IPS-NIHi7 (cell line): ENCODE results near the gene DNAJC25.

Experiments used
- DNase-seq: peaks from one replicate; pipeline ENCODE4 v3.0.0; 2012; ENCODE audit warnings: mixed read lengths; ENCODE audit errors: extremely low spot score

The DNAJC25 gene

DNA sequence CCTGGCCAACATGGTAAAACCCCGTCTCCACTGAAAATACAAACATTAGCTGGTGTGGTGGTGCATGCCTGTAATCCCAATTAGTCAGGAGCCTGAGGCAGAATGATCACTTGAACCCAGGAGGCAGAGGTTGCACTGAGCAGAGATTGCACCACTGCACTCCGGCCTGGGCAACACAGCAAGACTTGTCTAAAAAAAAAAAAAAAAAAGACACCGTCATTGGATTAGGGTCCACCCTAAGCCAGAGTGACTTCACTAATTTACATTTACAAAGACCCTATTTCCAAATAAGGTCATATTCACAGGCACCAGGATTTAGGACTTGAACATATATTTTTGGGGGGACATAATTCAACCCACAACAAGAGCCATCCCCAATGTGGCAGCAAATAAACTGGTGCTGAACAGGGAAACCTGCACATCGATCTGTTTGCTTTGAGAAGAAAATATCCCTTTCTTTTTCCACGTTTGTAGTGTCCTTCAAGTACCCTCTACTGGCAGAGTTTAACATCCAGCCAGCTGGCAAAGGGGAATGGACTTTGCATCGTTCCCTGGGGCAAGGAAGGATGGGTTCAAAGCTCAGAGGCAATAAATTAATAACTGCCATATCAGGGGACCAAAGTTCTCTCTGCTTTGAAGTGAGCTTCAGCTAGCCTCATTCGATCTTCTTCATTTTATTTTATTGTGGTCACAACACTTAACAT is 3.7 kb upstream of the DNAJC25 start:
- DNase-seq: no peak

DNA sequence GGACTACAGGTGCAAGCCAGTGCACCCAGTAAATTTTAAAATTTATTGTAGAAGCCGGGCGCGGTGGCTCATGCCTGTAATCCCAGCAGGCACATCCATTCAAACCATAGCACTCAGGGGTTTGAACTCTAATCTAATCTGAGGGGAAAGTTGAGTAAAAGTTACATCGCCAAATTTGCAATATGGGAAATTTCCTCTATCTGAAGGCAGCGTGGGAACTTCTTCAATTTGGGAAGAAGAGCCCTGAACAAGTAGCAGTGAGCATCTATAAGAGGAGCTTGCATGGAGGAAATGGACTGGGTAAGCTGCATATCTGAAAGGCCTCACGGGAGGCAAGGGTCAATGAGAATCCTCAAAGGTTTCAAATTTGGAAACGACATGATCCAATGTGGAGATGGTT is 2.7 kb upstream of the DNAJC25 start:
- no peak for DNase-seq

DNA sequence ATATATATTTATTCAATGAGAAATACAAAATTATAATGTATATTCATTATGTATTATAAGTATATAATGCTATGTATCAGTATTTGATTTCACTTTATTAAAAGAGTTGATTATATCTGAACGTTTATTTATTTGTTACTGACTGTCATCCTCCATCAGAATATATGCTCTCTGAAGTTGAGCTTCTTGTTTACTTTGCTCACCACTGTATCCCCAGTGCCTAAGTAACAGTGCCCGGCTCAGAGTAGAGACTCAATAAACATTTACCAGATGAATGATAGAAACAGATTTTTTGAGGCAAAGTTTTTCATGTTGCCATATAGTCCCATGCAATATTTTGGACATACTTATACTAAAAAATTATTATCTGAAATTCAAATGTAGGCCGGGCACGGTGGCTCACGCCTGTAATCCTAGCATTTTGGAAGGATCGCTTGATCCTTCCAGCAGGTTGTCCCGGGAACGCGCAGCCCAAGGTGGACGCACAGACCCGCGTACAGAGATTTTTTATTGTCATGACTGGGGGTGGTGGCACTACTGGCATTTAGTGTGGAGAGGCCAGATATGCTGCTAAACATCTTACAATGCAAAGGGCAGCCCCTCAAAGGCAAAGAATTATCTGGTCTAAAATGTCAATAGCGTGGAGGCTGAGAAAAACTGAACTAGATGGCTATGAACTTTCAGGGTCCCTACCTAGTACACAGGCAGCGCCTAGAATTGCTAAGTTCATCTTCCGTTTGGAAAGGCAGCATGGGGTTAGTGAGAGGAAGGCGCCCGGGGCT is 761 bp upstream of the DNAJC25 start:
- DNase-seq: no peak

DNA sequence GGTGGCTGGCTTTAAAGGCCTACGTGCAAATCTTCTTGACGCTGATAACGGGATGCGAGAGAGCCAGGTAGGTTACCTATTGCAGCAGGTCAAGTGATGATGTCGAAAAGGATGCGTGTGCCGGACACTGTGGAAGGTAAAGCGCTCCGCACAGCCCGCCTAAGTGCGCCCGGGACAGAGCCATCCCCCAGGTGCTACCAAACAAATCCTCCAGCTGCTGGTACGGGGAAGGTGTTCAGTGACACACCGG is 245 bp upstream of the DNAJC25 start:
- no peak for DNase-seq

DNA sequence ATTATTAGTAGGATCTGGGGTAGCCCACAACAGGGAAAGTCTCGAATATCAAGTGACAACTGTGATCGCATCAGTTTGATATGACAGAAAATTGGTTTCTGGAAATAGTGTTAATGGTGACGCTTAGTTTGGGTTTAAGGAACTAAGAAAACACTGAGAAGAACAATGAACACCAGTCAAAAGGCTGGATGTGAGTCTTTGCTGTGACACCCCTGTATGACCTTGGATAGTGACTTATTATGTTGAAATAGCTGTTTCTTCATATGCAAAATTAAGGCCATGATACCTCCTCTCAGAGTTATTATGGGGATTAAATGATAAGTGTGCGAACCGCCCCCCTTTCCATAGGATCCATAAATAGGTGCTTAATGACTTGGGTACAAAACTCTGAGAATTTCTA is 926 bp downstream of the DNAJC25 start:
- no peak for DNase-seq

DNA sequence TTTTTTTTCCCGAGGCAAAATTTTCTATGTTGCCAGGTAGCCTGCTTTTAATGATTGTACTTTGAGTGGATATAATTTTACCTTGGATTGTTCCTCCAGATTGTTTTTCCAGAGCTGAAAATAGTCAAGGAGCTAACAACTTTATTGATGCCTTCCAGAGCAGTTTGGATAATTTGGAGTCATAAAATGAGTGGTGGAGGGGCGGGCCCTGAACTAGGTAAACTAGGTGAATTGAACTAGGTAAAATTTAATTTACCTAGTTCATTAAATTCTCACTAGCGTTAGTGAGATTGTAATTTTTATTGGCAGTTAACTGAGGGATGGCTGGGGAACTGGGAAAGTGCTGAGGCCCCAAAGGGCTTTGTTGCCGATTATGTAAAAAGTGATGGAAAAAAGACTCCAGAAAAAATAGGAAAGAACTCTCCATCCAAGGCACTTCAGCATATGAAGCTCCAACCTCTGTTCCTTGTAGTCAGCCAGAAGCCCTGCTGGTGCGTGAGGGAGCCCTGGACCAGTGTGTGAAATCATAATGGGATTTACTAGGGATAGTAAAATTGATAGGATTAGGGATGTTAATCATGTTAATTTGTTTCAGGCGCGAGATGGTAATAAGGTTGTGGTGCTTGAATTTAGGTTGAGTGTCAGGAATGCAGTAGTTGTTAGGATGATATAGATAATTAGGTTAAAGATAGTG is 1.7 kb downstream of the DNAJC25 start:
- DNase-seq: no peak

DNA sequence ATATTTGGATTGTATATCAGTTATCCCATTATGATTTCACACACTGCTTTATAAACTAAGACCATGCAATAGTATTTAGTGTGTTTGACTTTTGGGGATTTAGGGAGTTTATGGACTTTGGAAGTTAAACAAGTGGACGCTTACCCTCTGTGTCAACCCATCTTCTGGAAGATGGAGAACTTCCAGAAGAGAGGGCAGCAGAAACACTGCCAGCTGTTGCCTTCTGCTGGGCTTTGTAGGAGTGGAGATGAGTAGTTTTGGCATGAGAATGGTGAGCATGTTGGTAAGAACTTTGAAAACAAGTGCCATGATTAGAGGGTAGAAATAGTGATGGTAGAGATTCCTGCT is 2.2 kb downstream of the DNAJC25 start:
- DNase-seq: no peak

DNA sequence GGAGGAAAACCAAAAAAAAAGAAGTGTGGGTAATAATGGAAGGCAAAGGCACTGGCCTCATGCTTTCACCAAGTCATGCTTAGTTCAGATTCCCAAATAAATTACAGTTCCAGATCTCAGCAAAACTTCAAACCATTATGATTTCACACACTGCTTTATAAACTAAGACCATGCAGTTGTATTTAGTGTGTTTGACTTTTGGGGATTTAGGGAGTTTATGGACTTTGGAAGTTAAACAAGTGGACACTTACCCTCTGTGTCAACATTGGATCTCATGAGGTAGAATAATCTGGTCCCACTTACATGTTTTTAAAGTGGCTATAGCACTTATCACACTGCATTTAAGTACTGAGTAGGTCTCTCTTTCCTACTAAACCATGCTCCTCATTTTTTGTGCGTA is 3.7 kb downstream of the DNAJC25 start:
- DNase-seq: no peak

DNA sequence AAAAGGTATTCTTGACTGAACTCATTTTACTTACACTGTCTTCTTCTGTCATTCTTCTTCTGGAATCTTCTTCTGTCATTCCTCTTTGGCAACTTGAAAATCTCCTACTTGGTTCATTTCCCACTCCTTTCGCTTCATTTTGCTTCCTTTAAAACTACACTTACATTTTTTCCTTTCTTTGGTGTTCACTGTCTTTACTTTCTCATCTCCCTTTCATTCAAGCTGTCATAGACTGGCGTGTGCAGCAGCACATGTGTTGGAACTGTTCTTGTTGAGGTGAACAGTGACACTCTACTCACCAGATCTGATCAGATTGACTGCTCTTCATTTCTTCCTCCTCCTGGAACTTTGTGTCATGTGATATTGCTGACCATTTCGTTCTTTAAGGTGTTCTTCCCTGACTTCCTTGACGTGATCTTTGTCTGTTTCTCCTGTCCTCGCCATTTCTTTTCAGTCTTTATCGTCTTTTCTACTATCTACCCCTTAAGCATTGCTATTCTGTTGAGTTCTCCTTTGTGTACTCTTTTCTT is 6.4 kb downstream of the DNAJC25 start:
- no peak for DNase-seq

DNA sequence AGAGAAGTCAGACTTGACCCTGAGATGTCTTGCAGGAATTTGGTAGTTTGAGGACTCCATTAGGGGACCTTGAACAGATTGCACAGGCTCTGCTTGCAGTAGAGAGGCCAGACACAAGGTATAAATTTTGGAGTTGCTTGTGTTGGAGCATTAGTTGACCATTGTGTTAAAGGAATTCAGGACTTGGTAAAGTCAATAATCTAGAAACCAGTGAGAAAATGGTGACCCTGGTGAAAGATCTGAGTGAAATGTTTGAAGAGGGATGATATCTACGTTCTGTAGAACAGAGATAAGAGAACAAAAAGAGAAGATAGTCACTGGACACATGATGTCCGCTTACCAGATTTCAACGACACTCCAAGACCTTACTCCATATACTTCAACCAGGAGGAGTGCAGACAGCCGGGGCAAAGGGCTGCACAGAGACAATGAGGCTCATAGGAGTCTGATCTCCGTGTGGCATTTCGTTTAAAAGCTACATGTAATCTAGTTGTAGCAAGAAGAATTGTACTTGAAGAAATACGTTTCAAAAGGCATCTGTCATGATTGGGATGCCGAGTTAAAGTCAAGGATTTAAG is 13.2 kb downstream of the DNAJC25 start:
- DNase-seq: no peak

DNA sequence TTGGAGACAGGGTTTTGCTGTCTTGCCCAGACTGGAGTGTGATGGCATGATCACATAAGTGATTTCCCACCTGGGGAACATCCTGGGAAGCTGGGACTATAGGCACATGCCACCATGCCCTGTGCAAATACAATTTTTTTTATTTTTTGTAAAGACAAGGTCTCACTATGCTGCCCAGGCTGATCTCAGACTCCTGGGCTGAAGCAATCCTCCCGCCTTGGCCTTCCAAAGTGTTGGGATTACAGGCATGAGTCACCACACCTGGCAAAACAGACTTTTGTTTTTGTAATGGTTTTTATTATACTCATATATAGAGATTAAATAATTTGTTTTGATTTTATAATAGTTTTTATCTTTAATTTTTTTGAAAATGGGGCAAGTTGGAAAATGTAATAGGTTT is 14.7 kb downstream of the DNAJC25 start:
- no peak for DNase-seq

DNA sequence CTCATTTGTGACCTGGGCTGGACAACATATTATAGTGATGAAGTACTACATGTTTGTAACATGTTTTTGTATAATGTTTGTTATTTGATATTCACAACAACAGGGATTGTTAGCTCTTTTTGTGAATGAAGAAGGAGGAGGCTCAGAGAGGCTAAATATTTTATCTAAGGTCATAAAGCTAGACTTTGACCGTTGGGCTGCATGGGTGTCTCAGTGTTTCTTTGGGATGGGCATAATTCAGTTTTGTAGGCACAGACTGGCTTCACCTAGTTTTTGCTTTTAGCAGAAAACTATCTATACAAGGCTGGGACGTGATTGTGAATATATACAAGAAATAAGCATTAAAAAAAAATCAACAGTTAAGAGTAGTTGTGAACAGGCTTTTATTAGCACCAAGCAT is 15.3 kb downstream of the DNAJC25 start:
- no peak for DNase-seq

DNA sequence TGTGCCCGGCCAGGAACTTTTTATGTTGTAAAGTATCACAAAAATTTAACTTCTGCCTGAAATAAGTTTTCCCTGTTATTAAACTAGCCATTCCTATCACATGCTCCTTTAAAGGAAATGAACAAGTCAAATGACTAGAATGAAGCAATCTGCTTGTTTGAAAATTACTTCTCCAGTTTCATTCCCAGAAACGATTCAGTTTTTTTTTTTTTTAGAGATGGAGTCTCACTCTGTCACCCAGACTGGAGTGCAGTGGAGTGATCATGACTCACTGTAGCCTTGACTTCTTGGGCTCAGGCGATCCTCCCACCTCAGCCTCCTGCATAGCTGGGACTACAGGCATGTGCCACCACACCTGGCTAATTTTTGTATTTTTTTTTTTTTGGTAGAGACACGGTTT is 16.9 kb downstream of the DNAJC25 start:
- DNase-seq: no peak

DNA sequence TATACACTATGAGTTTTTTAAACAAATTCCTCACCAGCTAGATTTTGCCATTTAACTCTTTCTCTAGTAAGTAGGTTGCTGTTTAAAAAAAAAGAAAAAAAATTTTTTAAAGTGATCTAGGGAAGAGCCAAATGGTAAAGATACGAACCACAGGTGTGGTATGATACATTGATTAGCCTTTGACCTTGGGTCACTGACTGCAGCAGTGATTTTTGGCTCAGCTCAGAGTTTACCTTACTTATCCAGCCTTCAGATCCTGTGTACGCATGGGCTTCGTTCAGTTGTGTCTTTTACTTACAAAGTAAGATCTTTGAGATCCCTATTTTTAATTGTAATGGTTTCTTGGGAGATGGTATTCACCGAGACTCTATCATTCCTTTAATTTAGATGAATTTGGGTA is 17.9 kb downstream of the DNAJC25 start:
- DNase-seq: no peak

DNA sequence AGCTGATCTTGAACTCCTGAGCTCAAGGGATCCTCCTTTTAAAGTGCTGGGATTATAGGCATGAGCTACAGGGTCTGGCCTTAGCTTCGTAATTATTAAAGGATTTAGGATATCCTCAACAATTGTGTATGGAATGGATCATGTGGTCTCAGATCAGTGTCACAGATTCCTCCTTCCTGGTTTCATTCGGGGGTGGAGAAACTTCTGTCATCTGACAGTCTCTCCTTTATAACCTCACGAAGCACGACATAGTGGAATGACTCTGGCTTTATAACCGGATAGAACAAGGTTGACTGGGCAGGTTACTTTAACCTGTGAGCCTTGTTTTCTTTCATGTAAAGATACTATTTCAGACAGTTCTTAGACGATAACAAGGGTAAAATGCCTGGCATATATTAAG is 25.9 kb downstream of the DNAJC25 start:
- no peak for DNase-seq

DNA sequence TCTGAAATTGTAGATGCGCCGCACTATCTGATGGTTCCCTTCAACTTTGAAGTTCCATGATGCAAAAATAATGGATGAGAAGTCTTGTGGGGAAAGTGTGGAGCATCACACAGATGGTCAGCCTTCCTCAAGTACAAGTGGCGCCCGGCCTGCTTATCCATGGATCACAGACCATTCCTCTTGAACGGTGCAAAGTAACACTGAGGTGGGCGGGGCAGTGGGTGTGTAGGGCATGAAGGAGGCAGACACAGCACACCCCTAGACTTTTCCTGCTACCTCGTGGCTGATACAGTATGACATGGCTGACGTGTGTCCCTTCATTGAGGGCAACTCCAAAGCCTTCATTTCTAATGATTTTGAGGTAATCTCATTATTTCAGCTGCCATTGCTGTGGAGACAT is 27.8 kb downstream of the DNAJC25 start:
- DNase-seq: no peak

DNA sequence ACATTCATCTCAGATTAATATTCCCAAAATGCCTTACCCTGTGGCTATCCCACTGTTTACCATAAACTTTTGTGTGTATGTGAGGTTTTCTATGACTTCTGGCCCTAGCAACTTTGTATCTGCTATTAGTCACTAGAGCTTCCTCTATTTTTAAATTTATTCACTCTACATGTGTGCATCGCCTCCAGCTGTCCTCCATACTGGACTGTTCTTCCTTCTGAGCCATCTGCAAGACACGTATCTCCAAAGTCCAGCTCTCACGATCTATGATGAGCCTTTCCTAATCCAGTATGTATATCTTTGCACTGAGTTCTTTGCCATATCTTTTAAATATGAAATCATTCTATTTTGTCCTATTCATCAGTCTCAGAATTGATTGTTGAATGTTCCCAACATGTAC is 28.6 kb downstream of the DNAJC25 start:
- no peak for DNase-seq

DNA sequence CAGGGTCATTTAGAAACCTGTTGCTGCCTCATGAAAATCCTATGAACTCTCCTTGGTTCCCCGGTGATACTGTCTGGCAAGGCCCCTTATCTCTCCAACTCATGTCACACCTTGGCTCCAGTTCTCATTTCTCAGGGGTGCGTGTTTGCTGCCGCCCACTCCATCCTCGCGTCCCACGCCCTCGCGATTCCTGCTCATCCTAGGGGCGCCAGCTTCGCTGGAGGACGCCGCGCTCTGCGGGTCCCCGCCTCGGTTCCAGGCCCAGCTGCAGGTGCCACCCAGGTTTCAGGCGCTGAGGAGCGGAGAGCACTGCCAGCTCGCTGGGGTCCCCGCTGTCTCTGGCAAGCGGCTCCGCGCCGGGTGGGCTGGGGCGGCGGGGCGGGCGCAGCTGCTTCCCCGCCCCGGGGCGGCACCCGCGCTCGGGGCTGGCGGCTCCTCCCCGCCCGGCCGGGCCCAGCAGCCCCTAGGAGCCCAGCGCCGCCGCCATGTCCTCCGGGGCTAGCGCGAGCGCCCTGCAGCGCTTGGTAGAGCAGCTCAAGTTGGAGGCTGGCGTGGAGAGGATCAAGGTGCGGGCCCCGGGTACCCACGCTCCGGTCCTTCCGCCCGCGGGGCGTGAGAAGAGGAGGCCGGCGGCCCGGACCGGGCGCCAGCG is 30.1 kb downstream of the DNAJC25 start, which contains the start of gene GNG10:
GNG10 (plus strand) TSS at position 456 of the 652 bp plus-strand sequence; CDS start at position 486, 30 bp downstream.
- peak; percentile 88 for DNase-seq

DNA sequence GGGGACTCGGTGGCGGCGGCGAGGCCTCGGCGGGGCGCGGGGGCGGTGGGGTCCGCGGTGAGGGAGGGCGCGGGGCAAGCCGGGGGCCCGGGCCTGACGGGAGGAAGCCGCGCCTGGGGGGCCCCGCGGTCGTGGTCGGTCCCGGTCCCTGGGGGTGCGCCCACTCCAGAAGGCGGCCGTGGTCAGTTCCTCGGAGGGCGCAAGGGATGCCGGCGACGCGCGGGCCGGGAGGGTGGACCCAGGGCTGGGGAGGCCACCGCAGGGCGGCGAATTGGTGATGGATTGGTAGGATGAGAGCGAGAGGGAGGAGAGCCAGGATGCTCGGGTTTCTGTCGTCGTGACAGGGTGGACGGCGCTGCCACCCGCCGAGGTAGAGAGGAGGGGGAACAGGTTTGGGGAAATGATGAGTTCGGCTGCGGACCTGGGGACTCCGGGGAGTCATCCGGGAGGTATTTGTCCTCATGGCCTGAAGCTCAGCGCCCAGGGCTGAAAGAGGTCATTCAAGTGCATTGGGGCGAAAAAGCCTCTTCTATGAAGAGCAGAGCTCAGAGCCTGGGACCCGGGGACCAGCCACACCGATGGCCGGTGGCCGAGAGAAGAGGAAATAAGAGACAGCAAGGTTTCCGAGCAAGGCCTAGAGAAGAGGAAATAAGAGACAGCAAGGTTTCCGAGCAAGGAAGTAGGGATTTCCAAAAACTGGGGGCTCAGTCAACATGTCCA is 30.8 kb downstream of the DNAJC25 start:
- peak; percentile 60 for DNase-seq

DNA sequence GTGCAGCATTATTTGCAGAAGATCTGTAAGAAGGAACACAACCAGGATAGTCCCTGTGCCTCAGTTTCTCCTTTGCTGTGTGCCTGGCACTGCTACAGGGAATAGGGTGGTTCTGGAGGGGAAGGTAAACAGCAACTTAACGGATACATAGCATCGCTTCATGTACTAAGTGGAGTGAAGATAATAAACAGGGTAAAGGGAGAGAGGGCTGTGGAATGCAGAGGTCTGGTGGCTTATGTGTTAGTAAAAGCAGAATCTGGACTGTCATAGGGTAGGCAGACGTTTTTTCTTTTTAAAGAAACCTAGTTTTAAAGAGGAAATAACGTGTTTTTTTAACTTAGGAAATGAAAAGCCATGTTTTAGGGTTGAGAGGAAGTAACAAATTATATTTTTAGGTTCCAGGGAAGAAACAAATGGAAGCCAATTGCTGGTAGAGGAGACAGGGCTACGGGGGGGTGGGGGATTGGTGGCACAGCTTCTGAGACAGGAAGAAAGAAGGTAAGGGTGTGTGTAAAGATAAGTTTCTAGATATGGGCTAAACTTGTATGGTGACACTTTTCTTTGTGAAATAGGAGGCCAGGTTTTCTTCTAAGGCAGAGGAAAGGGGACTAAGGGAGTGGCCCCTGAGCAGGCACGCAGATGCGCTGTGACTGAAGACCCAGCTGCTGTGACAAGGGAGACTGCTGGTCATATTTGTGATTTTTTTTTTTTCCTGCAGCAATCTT is 31.6 kb downstream of the DNAJC25 start:
- DNase-seq: no peak
